ENCODE data around the gene ERVFRD-1. TPM values are rescaled to one million over a fixed set of nuclear protein-coding genes. Genes with fewer than 3 reads are reported as not detected.
"Not testable (repeated sequence)": the region's sequence is repeated elsewhere in the genome, so short reads cannot be mapped to it uniquely, and the experiment has no call there.

Gene ERVFRD-1
- total RNA-seq, 2 experiments from 2014 or later = not detected

GRCh38 chr6:11093626-11094410 lies 17.7 kb downstream of the ERVFRD-1 start, which contains the start of gene SMIM13:
Gene SMIM13, plus strand, starts transcription at chr6:11093834. Its CDS starts 480 bp downstream, at chr6:11094314.
- Histone ChIP-seq H3K9me3 (ENCODE audit: control insufficient read depth in 1 of 2, insufficient read depth in 1 of 2, low read length in 2 of 2) (no peaks in the 10 kb centered on the region), H3K27ac (ENCODE audit: low read depth in 1 of 2, low read length in 2 of 2) (peak within 1 kb of the TSS; percentile 87 to 92), H3K4me3 (ENCODE audit: low read length) (peak within 1 kb of the TSS; percentile 83), H3K36me3 (ENCODE audit: insufficient read depth, low read length) (peaks cover 3% of the 10 kb centered on the region), H3K27me3 (ENCODE audit: control insufficient read depth in 1 of 2, insufficient read depth in 2 of 2, low read length in 2 of 2) (no peaks in the 10 kb centered on the region), H3K4me1 (ENCODE audit: insufficient read depth, low read length) (peaks cover 20% of the 10 kb centered on the region)
- H3K4me3 Mint-ChIP-seq = peak within 1 kb of the TSS; percentile 97
- H3K27me3 Mint-ChIP-seq = no peaks in the 10 kb centered on the region
- intact Hi-C loops (cut with DNase I, micrococcal nuclease) = loop anchor here (2.0 to 10.0 kb wide), 9 partner anchors 138 to 689 kb away; partner anchors contain the start of genes C6orf52 (in 2 of the 2), NEDD9 (in 2 of the 2), PAK1IP1 (in 2 of the 2) and TMEM14B (in 1 of the 2)
- peak within 1 kb of the TSS; percentile 97 for H3K27ac Mint-ChIP-seq
- peaks cover 20% of the 10 kb centered on the region for H3K36me3 Mint-ChIP-seq (ENCODE audit: low read depth)
- H3K4me1 Mint-ChIP-seq (ENCODE audit: low read depth) = peaks cover 29% of the 10 kb centered on the region
- ChIA-PET CTCF (interaction anchor here (0.6 to 1.0 kb wide), 3 partner anchors 9 to 285 kb away, joined by 3 to 4 read pairs (median 3); no protein-coding TSS in a partner anchor), POLR2A (interaction anchor here (0.5 to 1.9 kb wide), 9 partner anchors 12 to 445 kb away, joined by 3 to 7 read pairs (median 3); partner anchors contain the start of genes C6orf52, NEDD9, PAK1IP1 and TMEM14B)
- no peaks in the 10 kb centered on the region for H3K9me3 Mint-ChIP-seq
- TF ChIP-seq, protein P1, sequence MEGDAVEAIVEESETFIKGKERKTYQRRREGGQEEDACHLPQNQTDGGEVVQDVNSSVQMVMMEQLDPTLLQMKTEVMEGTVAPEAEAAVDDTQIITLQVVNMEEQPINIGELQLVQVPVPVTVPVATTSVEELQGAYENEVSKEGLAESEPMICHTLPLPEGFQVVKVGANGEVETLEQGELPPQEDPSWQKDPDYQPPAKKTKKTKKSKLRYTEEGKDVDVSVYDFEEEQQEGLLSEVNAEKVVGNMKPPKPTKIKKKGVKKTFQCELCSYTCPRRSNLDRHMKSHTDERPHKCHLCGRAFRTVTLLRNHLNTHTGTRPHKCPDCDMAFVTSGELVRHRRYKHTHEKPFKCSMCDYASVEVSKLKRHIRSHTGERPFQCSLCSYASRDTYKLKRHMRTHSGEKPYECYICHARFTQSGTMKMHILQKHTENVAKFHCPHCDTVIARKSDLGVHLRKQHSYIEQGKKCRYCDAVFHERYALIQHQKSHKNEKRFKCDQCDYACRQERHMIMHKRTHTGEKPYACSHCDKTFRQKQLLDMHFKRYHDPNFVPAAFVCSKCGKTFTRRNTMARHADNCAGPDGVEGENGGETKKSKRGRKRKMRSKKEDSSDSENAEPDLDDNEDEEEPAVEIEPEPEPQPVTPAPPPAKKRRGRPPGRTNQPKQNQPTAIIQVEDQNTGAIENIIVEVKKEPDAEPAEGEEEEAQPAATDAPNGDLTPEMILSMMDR (IDR thresholded peaks at IDR 0.05) = peak; percentile 74
- ATAC-seq (ENCODE audit: poor library complexity) (peak; percentile 92), DNase-seq (peak; percentile 88 to 97 (median 94))

- intact Hi-C loops (cut with DNase I, micrococcal nuclease) = loop anchor here (2.0 to 10.0 kb wide), 7 partner anchors 139 to 688 kb away; partner anchors contain the start of genes C6orf52 (in 2 of the 2), NEDD9 (in 2 of the 2), PAK1IP1 (in 2 of the 2) and TMEM14B (in 1 of the 2)
- Mint-ChIP-seq H3K27me3 (no peaks in the 10 kb centered on the region), H3K4me3 (peak overlapping the region; percentile 91), H3K27ac (peak overlapping the region; percentile 97), H3K36me3 (ENCODE audit: low read depth) (peaks cover 20% of the 10 kb centered on the region), H3K4me1 (ENCODE audit: low read depth) (peaks cover 29% of the 10 kb centered on the region), H3K9me3 (no peaks in the 10 kb centered on the region)
- Histone ChIP-seq H3K4me3 (ENCODE audit: low read length) (peak overlapping the region; percentile 83), H3K36me3 (ENCODE audit: insufficient read depth, low read length) (peaks cover 3% of the 10 kb centered on the region), H3K4me1 (ENCODE audit: insufficient read depth, low read length) (peaks cover 20% of the 10 kb centered on the region), H3K9me3 (ENCODE audit: control insufficient read depth in 1 of 2, insufficient read depth in 1 of 2, low read length in 2 of 2) (no peaks in the 10 kb centered on the region), H3K27me3 (ENCODE audit: control insufficient read depth in 1 of 2, insufficient read depth in 2 of 2, low read length in 2 of 2) (no peaks in the 10 kb centered on the region), H3K27ac (ENCODE audit: low read depth in 1 of 2, low read length in 2 of 2) (peak overlapping the region; percentile 87 to 92)
- ATAC-seq (ENCODE audit: poor library complexity) (peak; percentile 30), DNase-seq (no peak)
- TF ChIP-seq, protein P1 (IDR thresholded peaks at IDR 0.05) = no peak
- ChIA-PET POLR2A (interaction anchor here (0.5 to 1.9 kb wide), 7 partner anchors 14 to 399 kb away, joined by 3 to 7 read pairs (median 3); partner anchors contain the start of genes C6orf52, NEDD9, PAK1IP1 and TMEM14B), CTCF (interaction anchor here (0.7 to 1.0 kb wide), 2 partner anchors 9 to 37 kb away, joined by 3 to 4 read pairs; no protein-coding TSS in a partner anchor)
These were observed 18.2 kb downstream of the ERVFRD-1 start for GRCh38 chr6:11093376-11093625.

GRCh38 chr6:11092668-11093375 lies 18.7 kb downstream of the ERVFRD-1 start:
- peaks cover 29% of the 10 kb centered on the region for H3K4me1 Mint-ChIP-seq (ENCODE audit: low read depth)
- peak overlapping the region; percentile 83 for H3K4me3 ChIP-seq (ENCODE audit: low read length)
- peak in 5 of 14 experiments; percentile 4 to 62 (median 7) for DNase-seq
- H3K4me1 ChIP-seq (ENCODE audit: insufficient read depth, low read length) = peaks cover 20% of the 10 kb centered on the region
- H3K9me3 Mint-ChIP-seq = no peaks in the 10 kb centered on the region
- CTCF ChIA-PET = interaction anchor here (0.7 to 1.0 kb wide), 3 partner anchors 8 to 372 kb away, joined by 3 to 4 read pairs (median 3); no protein-coding TSS in a partner anchor
- peak overlapping the region; percentile 97 for H3K27ac Mint-ChIP-seq
- TF ChIP-seq, protein P1 (IDR thresholded peaks at IDR 0.05) = no peak
- no peaks in the 10 kb centered on the region for H3K27me3 Mint-ChIP-seq
- POLR2A ChIA-PET = interaction anchor here (0.5 to 1.9 kb wide), 7 partner anchors 13 to 398 kb away, joined by 3 to 7 read pairs (median 3); partner anchors contain the start of genes C6orf52, NEDD9, PAK1IP1 and TMEM14B
- peaks cover 20% of the 10 kb centered on the region for H3K36me3 Mint-ChIP-seq (ENCODE audit: low read depth)
- intact Hi-C loops (cut with DNase I, micrococcal nuclease) = loop anchor here (2.0 to 10.0 kb wide), 7 partner anchors 139 to 688 kb away; partner anchors contain the start of genes C6orf52 (in 2 of the 2), NEDD9 (in 2 of the 2), PAK1IP1 (in 2 of the 2) and TMEM14B (in 1 of the 2)
- no peaks in the 10 kb centered on the region for H3K9me3 ChIP-seq (ENCODE audit: control insufficient read depth in 1 of 2, insufficient read depth in 1 of 2, low read length in 2 of 2)
- H3K4me3 Mint-ChIP-seq = peak overlapping the region; percentile 91
- no peaks in the 10 kb centered on the region for H3K27me3 ChIP-seq (ENCODE audit: control insufficient read depth in 1 of 2, insufficient read depth in 2 of 2, low read length in 2 of 2)
- peak; percentile 22 for ATAC-seq (ENCODE audit: poor library complexity)
- peaks cover 2% of the 10 kb centered on the region for H3K36me3 ChIP-seq (ENCODE audit: insufficient read depth, low read length)
- peak overlapping the region; percentile 87 to 92 for H3K27ac ChIP-seq (ENCODE audit: low read depth in 1 of 2, low read length in 2 of 2)

DNA sequence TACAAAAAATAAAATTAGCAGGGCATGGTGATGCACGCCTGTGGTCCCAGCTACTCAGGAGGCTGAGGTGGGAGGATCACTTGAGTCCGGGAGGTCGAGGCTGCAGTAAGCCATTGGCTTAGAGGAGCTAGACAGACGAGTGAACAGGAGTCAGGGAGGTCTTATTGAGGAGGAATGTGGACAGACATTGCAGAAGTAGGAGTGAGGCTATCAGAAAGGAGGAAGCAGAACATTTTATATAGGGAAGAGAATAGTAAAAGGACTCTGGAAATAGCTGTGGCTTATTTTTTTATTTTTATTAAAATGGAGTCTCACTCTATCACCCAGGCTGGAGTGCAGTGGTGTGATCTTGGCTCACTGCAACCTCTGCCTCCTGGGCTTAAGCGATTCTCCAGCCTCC lies 20.4 kb downstream of the ERVFRD-1 start:
- POLR2A ChIA-PET; DNase-seq; ATAC-seq (ENCODE audit: poor library complexity); H3K27me3 ChIP-seq (ENCODE audit: control insufficient read depth in 1 of 2, insufficient read depth in 2 of 2, low read length in 2 of 2); H3K27ac ChIP-seq (ENCODE audit: low read depth in 1 of 2, low read length in 2 of 2); H3K4me3 ChIP-seq (ENCODE audit: low read length); H3K36me3 ChIP-seq (ENCODE audit: insufficient read depth, low read length); CTCF ChIA-PET; H3K9me3 ChIP-seq (ENCODE audit: control insufficient read depth in 1 of 2, insufficient read depth in 1 of 2, low read length in 2 of 2); H3K9me3 Mint-ChIP-seq; H3K27me3 Mint-ChIP-seq: not testable (repeated sequence)
- H3K4me3 Mint-ChIP-seq = peak overlapping the region; percentile 67
- intact Hi-C loops (cut with DNase I, micrococcal nuclease) = loop anchor here (5.0 to 10.0 kb wide), 4 partner anchors 141 to 686 kb away; partner anchors contain the start of genes C6orf52 (in 1 of the 2), NEDD9 (in 1 of the 2), PAK1IP1 (in 1 of the 2) and TMEM14B (in 1 of the 2)
- peaks cover 25% of the 10 kb centered on the region for H3K4me1 Mint-ChIP-seq (ENCODE audit: low read depth)
- peaks cover 17% of the 10 kb centered on the region for H3K36me3 Mint-ChIP-seq (ENCODE audit: low read depth)
- peaks cover 17% of the 10 kb centered on the region for H3K4me1 ChIP-seq (ENCODE audit: insufficient read depth, low read length)
- H3K27ac Mint-ChIP-seq = peak overlapping the region; percentile 15
